OCI-LY7 (cell line): ENCODE results near the gene GJA5. TPM values are rescaled to one million over a fixed set of nuclear protein-coding genes. Genes with fewer than 3 reads are reported as not detected.

Experiments
- Bru-seq: library from RNA; stranded (reverse); fragments of 400-500 nt; gene quantifications from one replicate; lab custom pipeline; 2021; lab: Mats Ljungman, UMichigan
- BruChase-seq, 2 experiments: library from RNA; stranded (reverse); fragments of 400-500 nt; gene quantifications; one replicate each; lab custom pipeline; 2021; lab: Mats Ljungman, UMichigan
- BruUV-seq: library from RNA; stranded (reverse); fragments of 400-500 nt; replicated peaks from 2 replicates; lab custom pipeline; 2021; lab: Mats Ljungman, UMichigan
- CTCF ChIA-PET: fragments of 300-600 bp; sonication (Branson Sonifier 250); formaldehyde crosslinking; loops from one replicate; lab custom pipeline; 2022; ENCODE audit warnings: antibody characterized with exemption; ENCODE audit not compliant: unreplicated experiment; lab: Charles Lee
- POLR2A ChIA-PET: fragments of 300-600 bp; sonication (Branson Sonifier 250); formaldehyde crosslinking; loops from one replicate; lab custom pipeline; 2022; ENCODE audit warnings: antibody characterized with exemption; lab: Charles Lee
- DNase-seq: peaks from one replicate; pipeline ENCODE4 v3.0.0-alpha.2; 2015; ENCODE audit warnings: low spot score
- H2AFZ ChIP-seq: fragments of 200-600 bp; sonication (generic), shearing (Covaris generic); 2 replicates; pipeline ENCODE4 v1.6.1; 2014; ENCODE audit warnings: mild to moderate bottlenecking, antibody characterized with exemption, low read length, moderate library complexity
- H3K27ac ChIP-seq: fragments of 200-600 bp; sonication (generic); 2 replicates; pipeline ENCODE4 v1.5.1; 2014; ENCODE audit warnings: mixed run types, low read depth, mild to moderate bottlenecking, moderate library complexity, low read length, inconsistent platforms; ENCODE audit not compliant: poor library complexity, severe bottlenecking
- H3K36me3 ChIP-seq: fragments of 200-600 bp; sonication (generic); 2 replicates; pipeline ENCODE4 v1.6.1; 2014; ENCODE audit warnings: mild to moderate bottlenecking, antibody characterized with exemption, low read length, moderate library complexity, mixed read lengths; ENCODE audit not compliant: insufficient read depth
- H3K4me1 ChIP-seq: fragments of 200-600 bp; sonication (generic); 2 replicates; pipeline ENCODE4 v1.5.1; 2014; ENCODE audit warnings: mild to moderate bottlenecking, low read length; ENCODE audit not compliant: insufficient read depth, poor library complexity, severe bottlenecking
- H3K4me2 ChIP-seq: fragments of 200-600 bp; sonication (generic); 2 replicates; pipeline ENCODE4 v1.6.1; 2014; ENCODE audit warnings: mild to moderate bottlenecking, low read length
- H3K4me3 ChIP-seq: fragments of 200-600 bp; sonication (generic); 2 replicates; pipeline ENCODE4 v1.5.1; 2014; ENCODE audit warnings: mild to moderate bottlenecking, low read depth, low read length; ENCODE audit not compliant: poor library complexity, severe bottlenecking
- H3K79me2 ChIP-seq: fragments of 200-600 bp; sonication (generic); 2 replicates; pipeline ENCODE4 v1.6.1; 2016; ENCODE audit warnings: low read depth, mild to moderate bottlenecking, low read length, moderate library complexity, mixed read lengths; ENCODE audit not compliant: insufficient read depth
- H3K9me2 ChIP-seq: fragments of 200-600 bp; sonication (generic); 2 replicates; pipeline ENCODE4 v1.6.1; 2016; ENCODE audit warnings: mild to moderate bottlenecking, low read length, mixed read lengths; ENCODE audit not compliant: insufficient read depth
- H3K9me3 ChIP-seq: fragments of 200-600 bp; sonication (generic); 2 replicates; pipeline ENCODE4 v1.6.1; 2014; ENCODE audit warnings: mild to moderate bottlenecking, mixed run types, low read length, mixed read lengths
- H4K20me1 ChIP-seq: fragments of 200-600 bp; sonication (generic); 2 replicates; pipeline ENCODE4 v1.6.1; 2014; ENCODE audit warnings: mild to moderate bottlenecking, antibody characterized with exemption, low read length, moderate library complexity, mixed read lengths; ENCODE audit not compliant: insufficient read depth
- CTCF ChIP-seq: fragments of 200-600 bp; sonication (generic); conservative IDR thresholded peaks from 2 replicates; pipeline ENCODE4 v1.5.1; 2014; ENCODE audit warnings: mild to moderate bottlenecking, antibody characterized with exemption, low read length, moderate library complexity, mixed read lengths
- EZH2phosphoT487 ChIP-seq: fragments of 200-600 bp; sonication (generic); IDR thresholded peaks from 2 replicates; pipeline ENCODE4 v1.6.1; 2018; ENCODE audit warnings: low read depth, borderline replicate concordance, mild to moderate bottlenecking, mixed run types, antibody characterized with exemption, low read length, moderate library complexity, mixed read lengths
- intact Hi-C: fragments of 100-400 bp; cut with micrococcal nuclease; formaldehyde crosslinking; loops from one replicate; pipeline ENCODE4 v1.10.0; 2022; ENCODE audit not compliant: unreplicated experiment
- long read RNA-seq: library from polyadenylated mRNA; stranded (forward); transcript quantifications from one replicate; pipeline ENCODE4 v2.0.0, GENCODE V29; 2022
- total RNA-seq, 2 experiments: library from RNA; depleted of rRNA in 1 of 2; stranded (reverse); fragments of >200 nt in 1 of 2; shearing (Covaris generic) in 1 of 2; gene quantifications; 2 replicates each; pipeline ENCODE4 v1.2.3, GENCODE V29; 2014 to 2022

Gene GJA5
- total RNA-seq (2014; rRNA removed; shearing (Covaris generic)) = not detected in 2 replicates
- not detected in 2 replicates for total RNA-seq (2022)
- percentile 12 among the genes with signal in this experiment for Bru-seq, nascent RNA
- not detected for BruChase-seq, experiment 1, labeled RNA remaining after a 6-hour chase
- not detected for BruChase-seq, experiment 2, labeled RNA remaining after a 2-hour chase
- long read RNA-seq = 0 reads

GRCh38 chr1:147760481-147761260, at the start of gene GJA5:
Gene GJA5, minus strand, starts transcription at chr1:147760602. Its CDS starts 1,364 bp downstream, at chr1:147759238.
- no peak within 1 kb of the TSS for H3K4me2 ChIP-seq
- H3K27ac ChIP-seq = no peak within 1 kb of the TSS
- no peak within 1 kb of the TSS; the same call in 1 of the 2 replicates for H2AFZ ChIP-seq
- no peak within 1 kb of the TSS for H3K4me3 ChIP-seq
- H3K4me1 ChIP-seq = peaks cover 23% of the 10 kb centered on the region
- no peaks in the 10 kb centered on the region for H4K20me1 ChIP-seq
- no TSS peak for BruUV-seq
- H3K9me2 ChIP-seq = no peaks in the 10 kb centered on the region
- H3K9me3 ChIP-seq = no peaks in the 10 kb centered on the region
- no peaks in the 10 kb centered on the region for H3K36me3 ChIP-seq
- no peaks in the 10 kb centered on the region for H3K79me2 ChIP-seq
- DNase-seq = no peak
- TF ChIP-seq EZH2phosphoT487 (no peak), CTCF (no peak)
- POLR2A ChIA-PET = no interaction called here
- CTCF ChIA-PET = no interaction called here
- intact Hi-C loops = no loop called here

DNA sequence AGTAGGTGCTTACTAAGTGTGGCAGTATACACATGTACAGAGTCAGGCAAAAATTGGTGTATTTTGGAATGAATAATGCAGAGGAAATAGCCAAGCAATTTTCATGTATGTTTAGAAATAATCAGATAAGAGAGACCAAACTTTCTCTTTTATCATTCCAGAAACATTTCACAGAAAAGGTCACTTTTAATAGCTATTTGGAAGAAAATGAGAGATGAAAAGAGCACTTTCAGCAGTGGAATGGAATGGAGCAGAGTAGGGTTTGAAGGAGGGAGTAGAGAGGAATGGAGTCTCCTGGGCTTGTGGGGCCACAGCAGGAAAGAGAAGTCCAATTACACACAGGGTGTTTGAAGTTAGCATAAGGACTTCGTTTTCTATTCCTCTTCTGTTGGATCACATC, 48.8 kb upstream of the GJA5 start:
- Histone ChIP-seq H3K9me3 (no peaks in the 10 kb centered on the region), H2AFZ (no peak overlapping the region), H3K9me2 (no peaks in the 10 kb centered on the region), H4K20me1 (no peaks in the 10 kb centered on the region), H3K79me2 (no peaks in the 10 kb centered on the region), H3K4me1 (no peaks in the 10 kb centered on the region), H3K36me3 (no peaks in the 10 kb centered on the region), H3K4me3 (no peak overlapping the region), H3K4me2 (no peak overlapping the region), H3K27ac (no peak overlapping the region)
- no peak for DNase-seq
- BruUV-seq = no TSS peak
- CTCF ChIA-PET = no interaction called here
- TF ChIP-seq EZH2phosphoT487 = no peak
- TF ChIP-seq CTCF = no peak
- intact Hi-C loops = no loop called here
- POLR2A ChIA-PET = no interaction called here

- intact Hi-C loops = no loop called here
Measured at GRCh38 chr1:147808025-147808424, 47.6 kb upstream of the GJA5 start.

More at GRCh38 chr1:147808025-147808424, 47.6 kb upstream of the GJA5 start:
- CTCF ChIA-PET = no interaction called here
- DNase-seq = no peak
- no peaks in the 10 kb centered on the region for H3K9me3 ChIP-seq
- no peak overlapping the region for H3K4me3 ChIP-seq
- no peak overlapping the region for H2AFZ ChIP-seq
- no peaks in the 10 kb centered on the region for H3K36me3 ChIP-seq
- H3K4me2 ChIP-seq = no peak overlapping the region
- no peaks in the 10 kb centered on the region for H3K4me1 ChIP-seq
- POLR2A ChIA-PET = no interaction called here
- TF ChIP-seq EZH2phosphoT487 (no peak), CTCF (no peak)
- H3K27ac ChIP-seq = no peak overlapping the region
- no peaks in the 10 kb centered on the region for H3K9me2 ChIP-seq
- H3K79me2 ChIP-seq = no peaks in the 10 kb centered on the region
- no peaks in the 10 kb centered on the region for H4K20me1 ChIP-seq
- no TSS peak for BruUV-seq
